ENCODE data around the gene CCL22.
A peak's percentile ranks its signal among the peaks of the same experiment; 100 is the strongest.

Gene CCL22

GRCh38 chr16:57376313-57376818 lies 17.8 kb downstream of the CCL22 start:
- DNase-seq (ENCODE audit: low read depth in 3 of 3), result no peak

DNA sequence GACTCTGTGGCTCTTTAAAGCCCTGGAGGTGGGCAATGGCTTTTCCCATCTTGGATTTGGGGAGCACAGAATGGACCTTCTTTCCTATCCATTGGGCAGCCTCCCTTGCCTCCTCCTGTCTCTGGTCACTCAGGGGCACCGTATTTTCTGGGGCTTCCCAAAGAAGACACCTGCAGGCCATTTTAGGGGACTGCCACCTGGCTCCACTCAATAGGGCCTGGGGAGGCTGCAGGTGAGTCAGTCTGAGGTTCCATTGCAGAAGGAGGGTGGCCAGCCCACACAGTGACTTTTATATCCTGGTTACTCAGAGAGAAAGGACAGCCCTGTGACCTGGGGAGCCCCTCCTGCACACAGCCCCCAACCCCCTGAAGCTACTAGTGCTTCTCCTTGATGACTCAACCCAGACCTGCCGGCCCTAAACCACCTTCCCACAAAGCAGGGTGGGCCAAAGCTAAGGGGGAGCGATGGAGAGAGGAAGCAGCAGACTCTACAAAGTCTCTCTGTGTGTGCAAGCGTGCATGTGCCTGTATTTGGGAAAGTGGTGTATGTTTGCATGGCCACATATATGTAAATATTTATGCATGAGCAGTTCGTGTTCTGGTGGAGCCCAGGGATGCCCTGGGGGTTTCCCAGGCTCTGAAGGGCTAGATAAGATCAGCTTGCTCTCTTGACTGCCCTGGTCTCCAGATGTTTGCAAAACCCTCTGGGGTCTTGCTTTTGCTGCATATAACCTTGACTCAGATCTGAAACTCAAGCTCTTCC lies 18.7 kb downstream of the CCL22 start:
- peak in 1 of 3 experiments; percentile 38 for DNase-seq (ENCODE audit: low read depth in 3 of 3)

- no peak for DNase-seq (ENCODE audit: low read depth in 3 of 3)
These were observed 21.0 kb downstream of the CCL22 start for GRCh38 chr16:57379579-57379978.

DNA sequence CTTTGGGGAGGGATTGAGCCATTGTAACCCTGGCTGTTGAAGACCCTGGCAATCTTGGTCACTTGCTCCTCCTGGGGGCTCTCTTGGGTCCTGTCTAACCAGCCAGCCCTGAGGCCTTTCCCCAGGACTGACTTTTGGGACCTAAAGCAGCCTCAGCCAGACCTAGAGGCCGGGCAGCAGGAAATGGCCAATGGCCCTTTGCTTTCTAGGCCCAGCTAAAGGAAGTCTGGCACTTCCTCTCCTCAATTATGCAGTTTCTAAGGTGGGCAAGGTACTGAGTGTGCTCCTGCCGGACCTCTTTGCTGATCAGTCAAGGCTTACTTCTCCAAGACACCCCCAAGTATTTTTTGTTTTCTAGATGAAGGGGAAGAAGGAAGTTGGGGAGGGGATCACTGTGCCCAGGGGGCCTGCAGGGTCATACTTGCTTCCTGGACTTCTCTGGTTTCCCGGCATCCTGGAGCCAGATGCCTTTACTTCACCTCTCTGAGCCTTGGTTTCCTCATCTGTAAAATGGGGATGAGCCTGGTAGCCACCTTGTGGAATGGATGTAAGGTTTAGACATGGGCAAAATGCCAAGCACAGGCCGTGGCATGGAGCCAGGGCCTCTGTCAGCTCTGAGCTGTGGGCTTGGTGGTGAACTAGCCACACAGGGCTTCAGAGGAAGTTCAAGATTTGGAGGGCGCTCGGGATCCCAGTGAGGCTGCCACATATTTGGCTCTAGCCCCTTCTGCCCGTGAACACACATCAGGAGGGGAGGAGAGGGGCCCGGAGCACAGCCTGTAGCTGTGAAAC lies 22.3 kb downstream of the CCL22 start:
- DNase-seq (ENCODE audit: low read depth in 3 of 3), result no peak

- DNase-seq (ENCODE audit: low read depth in 3 of 3), result no peak
These were observed 23.4 kb downstream of the CCL22 start for GRCh38 chr16:57381791-57382534.

DNA sequence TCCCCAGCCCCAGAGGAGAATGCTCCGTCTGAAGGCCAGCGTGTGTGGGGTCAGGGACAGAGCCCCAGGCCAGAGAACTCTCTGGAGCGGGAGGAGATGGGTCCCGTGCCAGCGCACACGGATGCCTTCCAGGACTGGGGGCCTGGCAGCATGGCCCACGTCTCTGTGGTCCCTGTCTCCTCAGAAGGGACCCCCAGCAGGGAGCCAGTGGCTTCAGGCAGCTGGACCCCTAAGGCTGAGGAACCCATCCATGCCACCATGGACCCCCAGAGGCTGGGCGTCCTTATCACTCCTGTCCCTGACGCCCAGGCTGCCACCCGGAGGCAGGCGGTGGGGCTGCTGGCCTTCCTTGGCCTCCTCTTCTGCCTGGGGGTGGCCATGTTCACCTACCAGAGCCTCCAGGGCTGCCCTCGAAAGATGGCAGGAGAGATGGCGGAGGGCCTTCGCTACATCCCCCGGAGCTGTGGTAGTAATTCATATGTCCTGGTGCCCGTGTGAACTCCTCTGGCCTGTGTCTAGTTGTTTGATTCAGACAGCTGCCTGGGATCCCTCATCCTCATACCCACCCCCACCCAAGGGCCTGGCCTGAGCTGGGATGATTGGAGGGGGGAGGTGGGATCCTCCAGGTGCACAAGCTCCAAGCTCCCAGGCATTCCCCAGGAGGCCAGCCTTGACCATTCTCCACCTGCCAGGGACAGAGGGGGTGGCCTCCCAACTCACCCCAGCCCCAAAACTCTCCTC lies 24.1 kb downstream of the CCL22 start:
- DNase-seq (ENCODE audit: low read depth in 3 of 3), result no peak

DNA sequence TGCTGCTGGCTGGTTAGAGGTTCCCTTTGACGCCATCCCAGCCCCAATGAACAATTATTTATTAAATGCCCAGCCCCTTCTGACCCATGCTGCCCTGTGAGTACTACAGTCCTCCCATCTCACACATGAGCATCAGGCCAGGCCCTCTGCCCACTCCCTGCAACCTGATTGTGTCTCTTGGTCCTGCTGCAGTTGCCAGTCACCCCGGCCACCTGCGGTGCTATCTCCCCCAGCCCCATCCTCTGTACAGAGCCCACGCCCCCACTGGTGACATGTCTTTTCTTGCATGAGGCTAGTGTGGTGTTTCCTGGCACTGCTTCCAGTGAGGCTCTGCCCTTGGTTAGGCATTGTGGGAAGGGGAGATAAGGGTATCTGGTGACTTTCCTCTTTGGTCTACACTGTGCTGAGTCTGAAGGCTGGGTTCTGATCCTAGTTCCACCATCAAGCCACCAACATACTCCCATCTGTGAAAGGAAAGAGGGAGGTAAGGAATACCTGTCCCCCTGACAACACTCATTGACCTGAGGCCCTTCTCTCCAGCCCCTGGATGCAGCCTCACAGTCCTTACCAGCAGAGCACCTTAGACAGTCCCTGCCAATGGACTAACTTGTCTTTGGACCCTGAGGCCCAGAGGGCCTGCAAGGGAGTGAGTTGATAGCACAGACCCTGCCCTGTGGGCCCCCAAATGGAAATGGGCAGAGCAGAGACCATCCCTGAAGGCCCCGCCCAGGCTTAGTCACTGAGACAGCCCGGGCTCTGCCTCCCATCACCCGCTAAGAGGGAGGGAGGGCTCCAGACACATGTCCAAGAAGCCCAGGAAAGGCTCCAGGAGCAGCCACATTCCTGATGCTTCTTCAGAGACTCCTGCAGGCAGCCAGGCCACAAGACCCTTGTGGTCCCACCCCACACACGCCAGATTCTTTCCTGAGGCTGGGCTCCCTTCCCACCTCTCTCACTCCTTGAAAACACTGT lies 25.0 kb downstream of the CCL22 start:
- no peak for DNase-seq (ENCODE audit: low read depth in 3 of 3)

- DNase-seq (ENCODE audit: low read depth in 3 of 3), result no peak
These were observed 25.9 kb downstream of the CCL22 start for GRCh38 chr16:57384248-57385070.

GRCh38 chr16:57385083-57385482 lies 26.5 kb downstream of the CCL22 start:
- no peak for DNase-seq (ENCODE audit: low read depth in 3 of 3)

GRCh38 chr16:57386381-57386951 lies 27.9 kb downstream of the CCL22 start:
- DNase-seq (ENCODE audit: low read depth in 3 of 3), result no peak

DNA sequence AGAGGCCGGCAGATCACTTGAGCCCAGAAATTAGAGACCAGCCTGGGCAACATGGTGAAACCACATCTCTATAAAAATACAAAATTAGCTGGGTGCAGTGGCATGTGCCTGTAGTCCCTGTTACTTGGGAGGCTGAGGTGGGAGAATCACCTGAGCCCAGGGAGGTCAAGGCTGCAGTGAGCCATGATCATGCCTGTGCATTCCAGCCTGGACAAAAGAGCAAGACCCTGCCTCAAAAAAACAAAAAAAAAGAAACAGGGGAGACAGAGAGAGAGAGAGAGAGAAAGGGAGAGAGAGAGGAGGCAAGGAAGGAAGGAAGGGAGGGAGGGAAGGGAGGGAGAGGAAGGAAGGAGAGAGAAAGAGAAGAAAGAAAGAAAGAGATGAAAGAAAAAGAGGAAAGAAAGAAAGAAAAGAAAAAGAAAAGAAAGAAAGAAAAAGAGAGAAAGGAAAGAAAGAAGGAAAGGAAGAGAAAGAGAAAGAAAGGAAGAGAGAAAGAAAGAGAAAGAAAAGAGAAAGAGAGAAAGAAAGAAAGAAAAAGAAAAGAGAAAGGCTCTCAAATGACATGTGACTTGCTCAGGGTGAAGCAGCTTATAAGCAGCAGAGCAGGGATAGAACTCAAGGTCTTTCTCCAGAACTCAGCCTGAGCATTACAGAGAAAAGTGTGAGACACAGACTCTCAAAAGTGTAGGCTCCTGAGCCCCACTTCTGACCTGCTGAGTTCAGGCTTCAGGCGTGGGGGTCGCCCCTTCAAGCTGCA lies 29.2 kb downstream of the CCL22 start:
- DNase-seq (ENCODE audit: low read depth in 3 of 3), result no peak

GRCh38 chr16:57388359-57389086 lies 29.9 kb downstream of the CCL22 start:
- DNase-seq (ENCODE audit: low read depth in 3 of 3), result no peak

DNA sequence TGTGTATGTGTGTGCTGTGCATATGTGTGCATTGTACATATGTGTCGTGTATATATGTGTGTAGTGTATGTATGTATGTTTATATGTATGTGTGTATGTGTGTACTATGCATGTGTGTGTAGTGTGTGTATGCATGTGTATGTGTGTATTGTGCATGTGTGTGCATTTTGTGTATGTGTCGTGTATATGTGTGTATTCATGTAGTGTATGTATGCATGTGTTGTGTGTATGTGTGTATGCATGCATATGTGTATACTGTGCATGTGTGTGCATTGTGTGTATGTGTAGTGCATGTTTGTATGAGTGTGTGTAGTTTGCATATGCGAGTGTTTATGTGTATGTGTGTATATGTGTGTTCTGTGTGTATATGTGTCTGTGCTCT lies 30.5 kb downstream of the CCL22 start:
- no peak for DNase-seq (ENCODE audit: low read depth in 3 of 3)

GRCh38 chr16:57390636-57391295 lies 32.2 kb downstream of the CCL22 start:
- no peak for DNase-seq (ENCODE audit: low read depth in 3 of 3)

DNA sequence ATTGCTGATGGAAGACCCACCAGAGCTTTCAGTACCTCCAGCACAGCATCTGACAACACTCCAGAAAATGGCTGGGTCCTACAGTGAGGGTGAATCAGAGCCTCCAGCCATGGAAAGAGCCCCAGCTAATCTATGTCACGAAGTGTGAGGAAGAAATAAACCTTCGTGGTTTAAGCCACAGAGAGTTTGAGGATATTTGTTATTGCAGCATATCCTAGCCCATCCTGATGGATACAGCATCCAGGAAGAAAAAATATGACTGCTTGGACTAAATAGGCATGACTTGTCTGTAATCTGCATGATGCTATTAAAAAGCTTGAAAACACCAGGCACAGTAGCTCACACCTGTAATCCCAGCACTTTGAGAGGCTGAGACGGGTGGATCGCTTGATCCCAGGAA lies 32.7 kb downstream of the CCL22 start:
- DNase-seq (ENCODE audit: low read depth in 3 of 3), result no peak

GRCh38 chr16:57391708-57392107 lies 33.1 kb downstream of the CCL22 start:
- DNase-seq (ENCODE audit: low read depth in 3 of 3), result no peak

DNA sequence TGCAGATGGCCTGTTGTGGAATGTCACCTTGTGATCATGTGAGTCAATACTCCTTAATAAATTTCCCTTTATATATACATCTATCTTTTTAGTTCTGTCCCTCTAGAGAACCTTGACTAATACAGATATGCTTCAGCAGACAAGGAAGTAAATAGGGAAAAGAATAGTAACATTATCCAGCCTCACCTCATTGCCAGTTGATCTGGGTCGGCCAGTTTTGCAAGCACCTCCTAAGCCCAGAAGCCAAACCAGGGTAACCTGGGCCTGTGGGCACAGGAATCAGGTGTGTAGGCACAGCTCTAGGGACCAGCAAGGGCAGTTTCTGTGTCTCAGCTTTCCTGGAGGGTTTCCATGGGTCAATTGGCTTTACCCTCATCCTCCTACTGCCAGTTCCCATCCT lies 34.1 kb downstream of the CCL22 start:
- no peak for DNase-seq (ENCODE audit: low read depth in 3 of 3)

Measured in stimulated activated CD4-positive, alpha-beta T cell treated with anti-CD3 and anti-CD28 coated beads, TNF-alpha, amount 100 ng/mL, for 24 hours (primary cell).